ENCODE results near the gene GRIK3.

GRIK3 gene

DNA sequence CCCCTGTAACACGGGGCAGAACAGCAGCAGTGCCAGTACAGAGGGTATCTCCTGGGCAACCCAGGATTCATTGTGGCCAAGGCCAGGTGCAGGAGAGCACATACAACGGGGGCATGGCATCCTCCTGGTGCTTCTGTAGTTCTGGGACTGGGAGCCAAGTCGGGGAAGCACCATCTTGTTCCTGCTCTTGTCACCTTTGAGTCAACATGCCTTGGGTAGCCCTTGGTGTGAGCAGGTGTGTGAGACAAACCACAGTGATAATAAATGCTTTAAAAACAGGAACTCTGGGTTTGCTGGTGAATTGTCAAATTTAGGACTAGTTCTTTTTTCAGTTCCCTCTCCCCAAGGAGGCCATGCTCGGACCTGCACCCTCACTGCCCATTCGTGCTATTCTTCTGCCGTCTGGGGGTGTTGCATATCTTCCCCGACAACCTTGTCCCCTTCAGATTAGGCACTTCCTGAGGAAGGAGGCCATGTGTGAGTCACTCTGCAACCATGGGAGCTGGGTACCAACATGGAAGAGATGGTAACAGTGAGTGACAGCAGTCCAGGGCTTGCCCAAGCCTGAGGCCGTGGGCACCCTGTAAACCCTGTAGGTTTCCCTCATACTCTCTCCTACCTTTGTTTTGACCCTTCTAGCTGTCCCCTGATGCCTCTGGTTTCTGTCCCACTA, 150.2 kb downstream of the GRIK3 start:
- H3K4me1 ChIP-seq (ENCODE audit: insufficient read depth, low read length): no peaks in the 10 kb centered on the region
- H3K27me3 ChIP-seq (ENCODE audit: insufficient read depth, low read length): no peaks in the 10 kb centered on the region; the same call in 1 of the 2 replicates
- H3K4me3 ChIP-seq (ENCODE audit: low read length): no peak overlapping the region
- H3K27ac ChIP-seq (ENCODE audit: low read depth, low read length): no peak overlapping the region
- 88% methylated on average over 8 of the region's 8 CpGs for WGBS
- no peaks in the 10 kb centered on the region for H3K9me3 ChIP-seq (ENCODE audit: insufficient read depth, low read depth, low read length)
- no peak overlapping the region for H3K9ac ChIP-seq (ENCODE audit: low read depth, low read length)
- H3K36me3 ChIP-seq (ENCODE audit: insufficient read depth, low read length): no peaks in the 10 kb centered on the region

DNA sequence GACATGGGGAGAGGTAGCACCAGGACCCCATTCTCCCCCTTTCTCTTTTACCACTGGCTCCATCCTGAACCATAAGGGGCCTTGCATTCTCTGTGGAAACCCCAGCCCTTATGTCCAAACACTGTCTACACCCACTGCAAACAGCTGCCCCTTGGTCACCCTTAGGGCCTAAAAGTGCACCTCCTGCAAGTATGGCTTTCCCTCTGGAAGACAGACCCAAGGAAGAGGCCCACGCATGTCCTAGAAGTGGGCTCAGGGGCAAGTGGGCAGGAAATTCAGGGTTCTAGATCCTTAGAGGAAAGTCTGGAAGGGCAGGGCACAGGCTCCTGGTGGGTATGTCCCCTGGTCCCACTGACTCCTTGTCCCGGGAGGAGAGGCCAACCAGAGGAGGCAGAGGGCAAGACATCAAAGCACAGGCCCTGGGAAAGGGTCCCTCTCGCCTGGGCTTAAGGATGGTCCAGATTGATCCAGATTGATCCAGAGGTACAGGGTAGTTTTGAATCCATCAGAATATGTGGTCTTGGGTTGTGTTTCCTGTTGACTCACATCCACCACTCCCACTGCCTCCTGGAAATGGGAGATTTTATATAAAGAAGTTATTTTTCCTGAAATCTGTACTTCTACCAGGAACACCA, 150.9 kb downstream of the GRIK3 start:
- 85% methylated on average over 3 of the region's 3 CpGs for WGBS
- Histone ChIP-seq H3K36me3 (ENCODE audit: insufficient read depth, low read length) (no peaks in the 10 kb centered on the region), H3K4me3 (ENCODE audit: low read length) (no peak overlapping the region), H3K9me3 (ENCODE audit: insufficient read depth, low read depth, low read length) (no peaks in the 10 kb centered on the region), H3K9ac (ENCODE audit: low read depth, low read length) (no peak overlapping the region), H3K4me1 (ENCODE audit: insufficient read depth, low read length) (no peaks in the 10 kb centered on the region), H3K27me3 (ENCODE audit: insufficient read depth, low read length) (no peaks in the 10 kb centered on the region; the same call in 1 of the 2 replicates), H3K27ac (ENCODE audit: low read depth, low read length) (no peak overlapping the region)

DNA sequence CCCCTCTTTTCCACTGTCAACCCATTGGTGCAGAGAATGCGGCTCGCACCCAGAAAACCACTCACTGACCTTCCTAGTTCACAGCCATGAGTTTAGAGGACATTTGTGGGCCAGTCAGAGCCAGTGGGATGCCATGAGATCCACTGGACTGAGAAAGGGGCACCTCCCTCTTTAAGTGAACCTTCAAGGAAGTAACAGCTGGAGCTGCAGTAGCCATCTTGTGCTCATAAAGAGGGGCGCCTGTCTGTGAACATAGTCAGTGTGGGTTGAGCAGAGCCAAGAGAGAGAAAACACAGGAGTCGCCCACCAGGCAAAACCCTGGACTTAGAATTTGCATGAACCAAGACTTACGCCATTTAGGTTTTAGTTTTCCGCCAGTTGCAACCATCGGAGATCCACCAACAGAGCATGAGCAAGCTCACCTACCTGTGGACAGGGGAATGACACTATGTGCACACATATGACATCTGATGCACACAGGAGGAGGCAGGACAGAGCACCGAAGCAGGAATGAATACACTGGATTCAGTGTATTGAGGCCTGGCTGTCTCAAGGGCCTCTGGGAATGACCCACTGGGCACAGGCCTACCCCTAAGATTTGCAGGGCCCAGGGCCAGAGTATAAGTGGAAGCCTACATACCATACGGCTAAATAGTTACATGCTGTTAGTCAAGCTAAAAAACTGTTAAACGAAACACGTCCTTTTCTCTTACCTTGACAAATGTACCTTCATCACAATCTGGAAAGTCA, 151.6 kb downstream of the GRIK3 start:
- Histone ChIP-seq H3K4me3 (ENCODE audit: low read length) (no peak overlapping the region), H3K27ac (ENCODE audit: low read depth, low read length) (no peak overlapping the region), H3K9ac (ENCODE audit: low read depth, low read length) (no peak overlapping the region), H3K36me3 (ENCODE audit: insufficient read depth, low read length) (no peaks in the 10 kb centered on the region), H3K27me3 (ENCODE audit: insufficient read depth, low read length) (no peaks in the 10 kb centered on the region; the same call in 1 of the 2 replicates), H3K9me3 (ENCODE audit: insufficient read depth, low read depth, low read length) (no peaks in the 10 kb centered on the region), H3K4me1 (ENCODE audit: insufficient read depth, low read length) (no peaks in the 10 kb centered on the region)
- 97% methylated on average over 11 of the region's 11 CpGs for WGBS

DNA sequence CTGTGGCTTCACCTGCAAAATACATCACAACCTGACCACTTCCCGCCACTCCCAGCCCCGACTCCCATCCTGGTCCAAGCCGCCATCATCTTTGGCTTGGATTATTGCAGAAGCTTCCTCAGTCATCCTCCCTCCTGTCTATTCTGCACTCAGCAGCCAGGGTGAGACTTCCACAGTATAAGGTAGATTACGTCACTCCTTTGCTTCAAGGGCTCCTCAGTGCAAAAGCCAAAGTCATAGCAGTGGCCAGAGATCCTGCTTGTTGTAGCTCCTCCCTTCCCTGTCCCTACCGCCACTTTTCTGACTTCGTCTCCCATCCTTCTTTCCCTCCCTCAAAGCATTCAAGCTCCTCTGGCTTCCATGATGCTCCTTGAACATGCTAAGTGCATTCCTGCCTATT, 152.8 kb downstream of the GRIK3 start:
- H3K27ac ChIP-seq (ENCODE audit: low read depth, low read length): no peak overlapping the region
- H3K4me1 ChIP-seq (ENCODE audit: insufficient read depth, low read length): no peaks in the 10 kb centered on the region
- no peak overlapping the region for H3K9ac ChIP-seq (ENCODE audit: low read depth, low read length)
- no peaks in the 10 kb centered on the region for H3K9me3 ChIP-seq (ENCODE audit: insufficient read depth, low read depth, low read length)
- no peaks in the 10 kb centered on the region; the same call in 1 of the 2 replicates for H3K27me3 ChIP-seq (ENCODE audit: insufficient read depth, low read length)
- H3K4me3 ChIP-seq (ENCODE audit: low read length): no peak overlapping the region
- WGBS: 95% methylated on average over 6 of the region's 6 CpGs
- no peaks in the 10 kb centered on the region for H3K36me3 ChIP-seq (ENCODE audit: insufficient read depth, low read length)

DNA sequence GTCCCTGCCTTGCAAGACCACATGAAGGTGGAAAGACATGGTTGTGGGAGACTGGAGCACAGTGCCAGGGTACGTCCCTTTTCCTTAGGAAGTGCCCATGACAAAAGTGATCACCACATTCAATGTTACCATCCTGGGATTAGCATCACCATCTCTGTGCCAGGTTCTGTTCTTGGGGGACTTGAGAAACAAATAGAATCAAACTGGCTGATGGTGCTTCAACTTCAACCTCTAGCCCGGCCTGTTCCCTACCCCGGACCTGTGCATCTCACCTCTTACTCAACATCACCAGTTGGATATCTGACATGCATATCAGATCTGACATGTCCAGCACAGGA, 153.3 kb downstream of the GRIK3 start:
- Histone ChIP-seq H3K27ac (ENCODE audit: low read depth, low read length) (no peak overlapping the region), H3K36me3 (ENCODE audit: insufficient read depth, low read length) (no peaks in the 10 kb centered on the region), H3K4me3 (ENCODE audit: low read length) (no peak overlapping the region), H3K27me3 (ENCODE audit: insufficient read depth, low read length) (no peaks in the 10 kb centered on the region), H3K9me3 (ENCODE audit: insufficient read depth, low read depth, low read length) (no peaks in the 10 kb centered on the region), H3K4me1 (ENCODE audit: insufficient read depth, low read length) (no peaks in the 10 kb centered on the region), H3K9ac (ENCODE audit: low read depth, low read length) (no peak overlapping the region)
- WGBS: 92% methylated on average over 3 of the region's 3 CpGs

GRCh38 chr1:36880155-36881067, 153.9 kb downstream of the GRIK3 start:
- no peak overlapping the region for H3K27ac ChIP-seq (ENCODE audit: low read depth, low read length)
- WGBS: 96% methylated on average over 22 of the region's 22 CpGs
- H3K36me3 ChIP-seq (ENCODE audit: insufficient read depth, low read length): no peaks in the 10 kb centered on the region
- H3K27me3 ChIP-seq (ENCODE audit: insufficient read depth, low read length): no peaks in the 10 kb centered on the region
- no peak overlapping the region for H3K9ac ChIP-seq (ENCODE audit: low read depth, low read length)
- no peak overlapping the region for H3K4me3 ChIP-seq (ENCODE audit: low read length)
- H3K4me1 ChIP-seq (ENCODE audit: insufficient read depth, low read length): no peaks in the 10 kb centered on the region
- no peaks in the 10 kb centered on the region for H3K9me3 ChIP-seq (ENCODE audit: insufficient read depth, low read depth, low read length)

- H3K4me1 ChIP-seq (ENCODE audit: insufficient read depth, low read length): no peaks in the 10 kb centered on the region
- H3K36me3 ChIP-seq (ENCODE audit: insufficient read depth, low read length): no peaks in the 10 kb centered on the region
- H3K4me3 ChIP-seq (ENCODE audit: low read length): no peak overlapping the region
- H3K27me3 ChIP-seq (ENCODE audit: insufficient read depth, low read length): no peaks in the 10 kb centered on the region
- 92% methylated on average over 6 of the region's 6 CpGs for WGBS
- H3K27ac ChIP-seq (ENCODE audit: low read depth, low read length): no peak overlapping the region
- no peak overlapping the region for H3K9ac ChIP-seq (ENCODE audit: low read depth, low read length)
- no peaks in the 10 kb centered on the region for H3K9me3 ChIP-seq (ENCODE audit: insufficient read depth, low read depth, low read length)
Observed at GRCh38 chr1:36879613-36880012, 154.7 kb downstream of the GRIK3 start.

DNA sequence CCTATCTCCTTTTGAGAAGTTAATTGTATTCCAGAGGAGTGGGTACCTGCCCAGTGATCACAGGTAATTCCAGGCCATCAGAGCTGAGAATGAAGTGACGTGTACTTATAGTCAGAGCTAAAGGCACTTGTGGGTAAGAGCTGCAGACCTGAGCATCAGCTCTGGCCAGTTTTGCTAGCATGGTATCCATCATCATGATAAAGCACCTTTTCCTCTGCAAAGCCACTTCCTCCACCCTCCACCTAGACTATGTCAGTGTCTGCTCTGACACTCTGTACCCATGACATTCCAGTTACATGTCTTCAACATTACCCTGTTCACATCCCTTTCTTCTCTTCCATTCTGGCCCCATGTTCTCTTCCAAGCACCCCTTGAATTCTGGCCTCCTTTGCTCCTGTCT, 157.3 kb downstream of the GRIK3 start:
- WGBS: 93% methylated on average over 1 of the region's 1 CpG
- no peaks in the 10 kb centered on the region for H3K4me1 ChIP-seq (ENCODE audit: insufficient read depth, low read length)
- H3K27ac ChIP-seq (ENCODE audit: low read depth, low read length): no peak overlapping the region
- no peak overlapping the region for H3K9ac ChIP-seq (ENCODE audit: low read depth, low read length)
- no peaks in the 10 kb centered on the region for H3K36me3 ChIP-seq (ENCODE audit: insufficient read depth, low read length)
- H3K27me3 ChIP-seq (ENCODE audit: insufficient read depth, low read length): no peaks in the 10 kb centered on the region
- no peak overlapping the region for H3K4me3 ChIP-seq (ENCODE audit: low read length)
- no peaks in the 10 kb centered on the region for H3K9me3 ChIP-seq (ENCODE audit: insufficient read depth, low read depth, low read length)

- Histone ChIP-seq H3K9me3 (ENCODE audit: insufficient read depth, low read depth, low read length) (no peaks in the 10 kb centered on the region), H3K4me1 (ENCODE audit: insufficient read depth, low read length) (no peaks in the 10 kb centered on the region), H3K27me3 (ENCODE audit: insufficient read depth, low read length) (no peaks in the 10 kb centered on the region), H3K27ac (ENCODE audit: low read depth, low read length) (no peak overlapping the region), H3K4me3 (ENCODE audit: low read length) (no peak overlapping the region), H3K9ac (ENCODE audit: low read depth, low read length) (no peak overlapping the region), H3K36me3 (ENCODE audit: insufficient read depth, low read length) (no peaks in the 10 kb centered on the region)
- 89% methylated on average over 6 of the region's 6 CpGs for WGBS
Observed at GRCh38 chr1:36874271-36875060, 159.8 kb downstream of the GRIK3 start.

GRCh38 chr1:36872858-36873257, 161.5 kb downstream of the GRIK3 start:
- Histone ChIP-seq H3K27me3 (ENCODE audit: insufficient read depth, low read length) (no peaks in the 10 kb centered on the region), H3K4me3 (ENCODE audit: low read length) (no peak overlapping the region)

More at GRCh38 chr1:36872858-36873257, 161.5 kb downstream of the GRIK3 start:
- no peaks in the 10 kb centered on the region for H3K4me1 ChIP-seq (ENCODE audit: insufficient read depth, low read length)
- H3K9me3 ChIP-seq (ENCODE audit: insufficient read depth, low read depth, low read length): no peaks in the 10 kb centered on the region
- no peak overlapping the region for H3K27ac ChIP-seq (ENCODE audit: low read depth, low read length)
- H3K9ac ChIP-seq (ENCODE audit: low read depth, low read length): no peak overlapping the region
- WGBS: 82% methylated on average over 3 of the region's 3 CpGs
- no peaks in the 10 kb centered on the region for H3K36me3 ChIP-seq (ENCODE audit: insufficient read depth, low read length)
